ENCODE results near the gene ANKRD17.

The ANKRD17 gene

DNA sequence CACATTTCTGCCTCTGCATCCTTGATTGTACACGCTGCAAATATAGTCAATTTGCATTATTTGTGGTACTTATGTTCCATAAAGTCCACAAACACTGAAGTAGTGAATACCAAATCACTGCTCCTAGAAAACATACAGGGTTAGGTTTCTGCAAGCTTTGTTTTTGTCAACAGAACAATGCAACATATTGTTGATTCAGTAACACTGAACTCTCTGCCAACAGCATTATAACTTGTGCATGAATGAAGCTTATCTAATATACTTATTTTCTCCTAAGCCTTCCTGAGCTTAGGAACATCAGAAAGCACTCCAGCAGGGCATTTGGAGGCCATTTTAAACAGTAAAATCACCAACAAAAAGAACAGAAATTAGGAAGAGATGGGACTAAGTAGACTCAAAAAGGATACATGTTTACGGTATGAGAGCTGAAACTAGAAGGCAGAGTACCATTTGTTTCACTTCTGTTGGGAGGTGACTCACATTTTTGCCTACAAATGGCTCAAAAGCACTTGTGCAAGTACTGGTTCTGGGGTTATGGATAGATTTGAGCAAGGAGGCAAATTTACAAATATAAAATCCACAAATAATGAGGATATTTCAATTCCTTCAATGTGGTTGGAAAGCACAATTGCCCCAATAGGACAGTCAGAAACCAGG is 203.2 kb downstream of the ANKRD17 start:
- TF ChIP-seq, protein P1, sequence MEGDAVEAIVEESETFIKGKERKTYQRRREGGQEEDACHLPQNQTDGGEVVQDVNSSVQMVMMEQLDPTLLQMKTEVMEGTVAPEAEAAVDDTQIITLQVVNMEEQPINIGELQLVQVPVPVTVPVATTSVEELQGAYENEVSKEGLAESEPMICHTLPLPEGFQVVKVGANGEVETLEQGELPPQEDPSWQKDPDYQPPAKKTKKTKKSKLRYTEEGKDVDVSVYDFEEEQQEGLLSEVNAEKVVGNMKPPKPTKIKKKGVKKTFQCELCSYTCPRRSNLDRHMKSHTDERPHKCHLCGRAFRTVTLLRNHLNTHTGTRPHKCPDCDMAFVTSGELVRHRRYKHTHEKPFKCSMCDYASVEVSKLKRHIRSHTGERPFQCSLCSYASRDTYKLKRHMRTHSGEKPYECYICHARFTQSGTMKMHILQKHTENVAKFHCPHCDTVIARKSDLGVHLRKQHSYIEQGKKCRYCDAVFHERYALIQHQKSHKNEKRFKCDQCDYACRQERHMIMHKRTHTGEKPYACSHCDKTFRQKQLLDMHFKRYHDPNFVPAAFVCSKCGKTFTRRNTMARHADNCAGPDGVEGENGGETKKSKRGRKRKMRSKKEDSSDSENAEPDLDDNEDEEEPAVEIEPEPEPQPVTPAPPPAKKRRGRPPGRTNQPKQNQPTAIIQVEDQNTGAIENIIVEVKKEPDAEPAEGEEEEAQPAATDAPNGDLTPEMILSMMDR (IDR thresholded peaks at IDR 0.05; ENCODE audit: extremely low read depth, missing control alignments): no peak
- DNase-seq (ENCODE audit: low spot score): peak; percentile 20

DNA sequence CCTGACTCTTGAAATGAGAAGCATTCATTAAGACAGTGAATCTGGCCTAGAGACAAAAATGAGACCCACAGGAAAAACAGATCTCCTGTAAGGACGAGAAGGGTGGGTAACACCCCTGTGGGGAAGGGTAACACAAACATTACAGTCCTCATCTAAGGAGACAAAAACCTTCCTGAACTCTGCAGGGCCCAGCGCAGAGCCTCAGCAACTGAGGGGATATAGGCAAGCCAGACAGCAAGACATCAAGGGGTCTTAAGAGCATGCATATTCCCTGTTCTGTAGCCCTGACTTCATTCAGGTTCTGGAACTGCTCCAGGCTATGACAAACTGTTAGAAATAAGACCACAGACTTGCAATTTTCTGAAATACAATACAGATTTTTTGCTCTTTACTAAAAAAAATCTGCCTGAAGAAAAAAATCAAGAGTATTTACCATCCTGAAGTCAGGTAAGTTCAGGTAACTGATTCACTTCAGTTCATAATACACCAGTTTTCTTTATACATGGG is 204.6 kb downstream of the ANKRD17 start:
- TF ChIP-seq, protein P1 (IDR thresholded peaks at IDR 0.05; ENCODE audit: extremely low read depth, missing control alignments): no peak
- DNase-seq (ENCODE audit: low spot score): no peak

DNA sequence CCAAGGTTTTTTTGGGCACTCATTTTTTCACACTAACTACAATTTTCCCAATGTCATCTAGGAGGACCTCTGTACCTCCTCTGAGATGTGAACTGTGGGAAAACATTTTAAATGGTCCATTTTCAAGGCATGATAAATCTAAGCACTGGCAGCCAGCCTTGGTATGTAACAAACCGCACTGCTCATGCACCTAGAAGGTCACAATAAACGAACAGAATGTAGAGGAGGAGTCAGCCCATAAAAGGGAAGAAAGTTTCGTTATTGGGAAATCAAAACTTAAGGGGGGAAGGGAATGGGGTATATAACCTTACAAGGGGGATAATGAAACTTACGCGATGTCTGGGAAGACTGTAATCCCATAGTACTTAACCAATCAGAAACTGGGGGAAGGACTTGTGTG is 205.5 kb downstream of the ANKRD17 start:
- no peak for DNase-seq (ENCODE audit: low spot score)
- TF ChIP-seq, protein P1 (IDR thresholded peaks at IDR 0.05; ENCODE audit: extremely low read depth, missing control alignments): no peak

DNA sequence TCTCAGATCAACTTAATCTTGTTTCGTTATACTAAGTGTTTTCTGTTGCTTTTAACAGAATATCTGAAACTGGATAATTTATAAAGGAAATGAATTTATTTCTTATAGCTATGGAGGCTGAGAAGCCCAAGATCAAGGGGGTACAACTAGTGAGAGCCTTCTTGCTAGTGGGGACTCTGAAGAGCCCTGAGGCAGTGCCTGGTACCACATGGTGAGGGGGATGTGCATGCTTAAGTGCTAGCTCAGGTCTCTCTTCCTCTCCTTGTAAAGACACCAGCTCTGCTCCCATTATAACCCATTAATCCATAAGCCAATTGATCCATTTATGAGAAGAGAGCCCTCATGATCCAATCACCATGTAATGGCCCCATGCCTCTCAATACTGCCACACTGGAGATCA is 207.0 kb downstream of the ANKRD17 start:
- TF ChIP-seq, protein P1 (IDR thresholded peaks at IDR 0.05; ENCODE audit: extremely low read depth, missing control alignments): no peak
- no peak for DNase-seq (ENCODE audit: low spot score)

DNA sequence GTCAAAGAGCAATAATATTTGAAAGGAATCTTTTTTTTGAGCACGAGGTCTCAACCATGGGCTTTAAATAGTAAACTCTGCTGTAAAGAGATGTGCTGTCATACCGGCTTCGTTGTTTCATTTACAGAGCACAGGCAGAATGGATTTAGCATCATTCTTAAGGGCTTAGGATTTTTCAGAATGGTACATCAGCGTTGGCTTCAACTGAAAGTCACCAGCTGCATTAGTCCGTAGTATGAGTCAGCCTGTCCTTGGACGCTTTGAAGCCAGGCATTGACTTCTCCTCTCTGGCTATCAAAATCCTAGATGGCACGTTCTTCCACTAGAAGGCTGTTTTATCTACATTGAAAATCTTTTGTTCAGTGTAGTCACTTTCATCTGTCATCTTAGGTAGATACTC is 212.7 kb downstream of the ANKRD17 start:
- TF ChIP-seq, protein P1 (IDR thresholded peaks at IDR 0.05; ENCODE audit: extremely low read depth, missing control alignments): no peak
- DNase-seq (ENCODE audit: low spot score): no peak

DNA sequence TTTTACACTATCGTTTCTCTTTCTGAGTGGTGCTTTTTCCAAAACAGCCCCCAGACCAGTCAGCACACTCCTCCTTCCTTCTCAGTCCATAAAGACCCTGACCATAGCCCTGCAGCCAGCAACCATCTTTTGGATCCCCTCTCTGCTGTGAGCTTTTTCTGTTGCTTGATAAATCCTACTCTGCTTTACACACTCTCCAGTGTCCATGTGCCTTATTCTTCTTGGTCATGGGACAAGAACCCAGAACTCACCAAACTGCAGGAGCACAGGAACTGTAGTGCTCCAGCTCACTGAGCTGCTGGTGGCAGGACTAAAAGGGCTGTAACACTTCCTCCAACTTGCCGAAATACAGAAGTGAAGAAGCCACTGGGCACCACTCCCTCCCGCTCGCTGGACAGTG is 221.5 kb downstream of the ANKRD17 start:
- TF ChIP-seq, protein P1 (IDR thresholded peaks at IDR 0.05; ENCODE audit: extremely low read depth, missing control alignments): no peak
- DNase-seq (ENCODE audit: low spot score): no peak

DNA sequence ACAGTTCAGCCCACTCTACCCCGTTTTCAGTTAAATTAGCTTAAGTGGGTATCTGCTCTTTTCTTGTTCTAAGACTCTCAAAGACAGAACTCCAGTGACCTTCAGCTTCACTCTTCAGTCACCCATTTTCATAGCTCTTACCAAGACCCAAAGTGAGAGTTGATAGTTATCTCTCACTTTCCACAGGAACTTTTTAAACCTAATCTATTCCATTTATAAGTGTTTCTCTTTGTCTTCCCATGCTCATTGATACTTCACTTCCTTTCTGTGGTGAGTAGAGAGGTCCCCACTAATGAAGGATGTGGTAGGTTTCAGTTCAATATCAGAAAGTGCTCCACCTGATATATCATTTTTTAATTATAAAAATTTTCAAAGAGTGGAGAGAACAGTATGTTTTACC is 222.5 kb downstream of the ANKRD17 start:
- no peak for DNase-seq (ENCODE audit: low spot score)
- TF ChIP-seq, protein P1 (IDR thresholded peaks at IDR 0.05; ENCODE audit: extremely low read depth, missing control alignments): no peak
